Stimulated activated CD8-positive, alpha-beta memory T cell treated with anti-CD3 and anti-CD28 coated beads, Interleukin-7, amount 100 ng/mL, for 1 hour (primary cell): ENCODE measurements around the gene XRCC4.
"Not testable (repeated sequence)": the region's sequence is repeated elsewhere in the genome, so short reads cannot be mapped to it uniquely, and the experiment has no call there.

Source experiments
- DNase-seq, 2 donors: peaks; one replicate each; pipeline ENCODE4 v3.0.0-alpha.2; 2020; ENCODE audit warnings: low read depth in 2 of 2

Gene XRCC4

GRCh38 chr5:83177803-83178202 is 100.5 kb downstream of the XRCC4 start:
- DNase-seq = no peak

DNA sequence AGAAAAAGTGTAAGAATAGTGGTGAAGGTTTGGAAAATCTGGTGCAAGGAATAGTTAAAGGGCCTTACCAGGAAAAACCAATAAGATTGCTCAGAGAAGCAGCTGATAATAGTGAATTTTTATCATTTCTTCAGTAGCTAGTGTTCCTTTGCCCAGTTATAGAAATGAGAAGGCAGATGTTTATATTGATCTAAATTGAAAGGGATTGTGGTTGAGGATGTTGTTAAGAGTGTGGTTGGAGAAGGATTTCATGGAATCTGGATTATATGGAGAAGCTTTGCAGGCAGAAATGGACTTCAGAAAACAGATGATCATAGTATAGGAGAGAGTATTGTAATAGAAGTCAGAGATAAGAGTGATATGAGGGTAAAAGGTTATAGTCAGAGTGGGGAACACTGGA is 102.6 kb downstream of the XRCC4 start:
- no peak for DNase-seq

DNA sequence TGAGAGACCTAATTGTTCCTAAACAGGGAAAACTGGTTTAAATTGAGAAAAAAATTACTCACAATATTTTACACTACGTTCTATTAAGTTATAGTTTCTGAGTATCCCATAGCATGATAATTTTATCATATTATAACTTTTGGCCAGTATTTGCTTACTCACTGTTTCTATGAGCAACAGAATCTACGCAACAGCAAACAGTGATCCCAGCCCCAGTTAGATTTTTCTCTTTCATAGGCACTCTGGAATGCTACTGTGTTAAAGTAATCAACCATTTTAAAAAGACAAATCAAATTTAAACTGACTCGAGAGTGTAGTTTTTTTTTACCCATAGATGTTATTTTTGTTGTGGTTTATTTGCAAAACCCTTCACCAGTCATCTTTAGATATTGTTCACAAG is 107.2 kb downstream of the XRCC4 start:
- no peak for DNase-seq

- no peak for DNase-seq
Measured at GRCh38 chr5:83192947-83193346, 115.6 kb downstream of the XRCC4 start.

- no peak for DNase-seq
Measured at GRCh38 chr5:83197326-83197967, 120.1 kb downstream of the XRCC4 start.

- no peak for DNase-seq
Measured at GRCh38 chr5:83199126-83199525, 121.8 kb downstream of the XRCC4 start.

DNA sequence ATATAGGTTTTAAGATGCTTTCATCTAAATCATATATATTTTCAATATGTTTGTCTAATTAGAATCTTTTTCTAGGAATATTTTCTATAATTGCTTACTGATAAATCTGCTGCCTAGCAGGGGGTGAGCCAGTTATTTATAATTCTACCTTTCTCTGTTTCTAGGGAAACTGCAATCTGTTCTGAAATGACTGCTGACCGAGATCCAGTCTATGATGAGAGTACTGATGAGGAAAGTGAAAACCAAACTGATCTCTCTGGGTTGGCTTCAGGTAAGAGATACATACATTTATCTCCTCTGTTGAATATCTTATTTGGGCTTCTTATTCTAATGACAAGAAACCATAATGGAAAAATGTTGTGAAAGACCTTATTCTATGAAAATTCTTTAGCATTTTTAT is 127.3 kb downstream of the XRCC4 start:
- DNase-seq = no peak

GRCh38 chr5:83209963-83210362 is 132.6 kb downstream of the XRCC4 start:
- DNase-seq = no peak

DNA sequence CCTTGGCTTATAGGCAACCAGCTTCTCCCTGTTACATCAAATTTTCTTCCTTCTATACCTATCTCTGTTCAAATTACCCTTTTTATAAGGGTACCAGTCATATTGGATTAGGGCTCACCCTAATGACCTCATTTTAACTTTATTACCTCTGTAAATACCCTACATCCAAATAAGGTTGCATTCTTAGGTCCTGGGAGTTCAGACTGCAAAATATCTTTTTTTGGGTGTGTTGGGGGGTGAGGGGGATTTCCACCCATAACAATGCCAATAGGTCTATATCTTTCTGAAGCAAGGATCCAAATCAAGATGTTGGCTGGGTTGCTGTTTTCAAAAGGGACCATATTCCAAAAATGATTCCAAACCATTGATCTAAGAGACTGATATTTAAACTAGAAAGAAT is 141.7 kb downstream of the XRCC4 start:
- DNase-seq = no peak

GRCh38 chr5:83219495-83219894 is 142.1 kb downstream of the XRCC4 start:
- no peak for DNase-seq

GRCh38 chr5:83220331-83220730 is 143.0 kb downstream of the XRCC4 start:
- no peak for DNase-seq

DNA sequence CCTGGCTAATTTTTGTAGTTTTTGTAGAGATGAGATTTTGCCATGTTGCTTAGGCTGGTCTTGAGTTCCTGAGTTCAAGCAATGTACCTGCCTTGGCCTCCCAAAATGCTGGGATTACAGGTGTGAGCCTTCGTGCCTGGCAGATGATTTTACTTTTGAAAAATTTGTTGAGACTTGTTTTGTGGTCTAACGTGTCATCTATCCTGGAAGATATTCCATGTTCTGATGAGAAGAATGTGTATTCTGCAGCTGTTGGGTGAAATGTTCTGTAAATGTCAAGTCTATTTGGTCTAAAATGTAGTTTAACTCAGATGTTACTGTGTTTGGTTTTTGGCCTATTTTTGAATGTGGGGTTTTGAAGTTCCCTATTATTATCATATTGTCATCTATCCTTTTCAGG is 145.6 kb downstream of the XRCC4 start:
- no peak for DNase-seq

DNA sequence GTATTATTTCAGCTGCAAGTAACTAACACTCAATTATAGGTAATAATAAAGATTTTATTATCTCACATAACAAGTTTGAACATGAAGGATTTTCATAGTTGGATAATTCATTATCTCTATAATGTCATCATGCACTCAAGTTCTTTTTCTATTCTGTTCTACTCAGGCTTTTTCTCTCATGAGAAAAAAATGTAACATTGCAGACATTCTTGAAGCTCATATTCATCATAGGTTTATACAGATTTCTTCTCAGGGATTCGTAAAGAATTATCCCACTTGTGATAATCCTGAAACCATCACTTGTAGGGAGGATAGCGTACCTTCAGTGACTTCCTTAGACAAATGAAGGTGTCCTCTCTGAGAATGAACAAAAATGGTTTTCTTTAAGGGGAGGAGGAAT is 150.3 kb downstream of the XRCC4 start:
- no peak for DNase-seq

DNA sequence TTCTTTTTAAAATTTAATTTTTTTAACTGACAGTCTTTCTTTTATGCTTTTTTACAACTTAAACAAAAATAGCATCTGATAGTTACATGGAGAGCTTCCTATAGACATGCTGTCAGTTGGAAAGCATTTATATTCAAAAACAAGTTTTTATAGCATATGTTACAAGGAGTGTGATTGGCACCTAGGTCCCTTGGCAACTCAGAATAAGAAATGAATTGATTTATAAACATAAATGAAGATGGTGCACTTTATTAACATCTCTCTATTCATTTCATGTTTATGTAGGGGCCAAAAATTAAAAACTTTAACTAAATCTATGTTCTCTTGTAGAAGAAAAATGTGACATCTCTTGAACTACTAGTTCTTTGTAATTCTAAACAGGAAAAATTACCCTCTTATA is 153.2 kb downstream of the XRCC4 start:
- DNase-seq = no peak

DNA sequence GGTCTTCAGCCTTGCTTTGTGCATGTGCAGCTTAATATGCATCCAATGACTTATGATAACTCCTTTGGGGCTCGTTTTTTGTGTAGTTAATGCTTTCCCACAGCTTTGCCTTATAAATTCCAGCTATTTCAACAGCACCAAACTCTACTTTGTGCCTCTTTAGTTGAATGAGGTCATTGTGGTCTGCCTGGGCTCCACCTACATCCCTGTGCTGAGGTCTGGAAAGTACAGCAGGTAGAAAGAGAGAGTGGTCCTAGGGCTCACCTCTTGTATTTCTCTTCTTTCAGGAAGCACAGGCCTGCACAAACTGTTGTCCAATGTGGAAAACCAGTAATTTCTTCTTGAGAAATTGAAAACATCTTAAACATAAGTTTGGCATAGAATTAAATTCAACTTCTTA is 167.2 kb downstream of the XRCC4 start:
- no peak for DNase-seq

- no peak for DNase-seq
Measured at GRCh38 chr5:83245037-83245436, 167.7 kb downstream of the XRCC4 start.

DNA sequence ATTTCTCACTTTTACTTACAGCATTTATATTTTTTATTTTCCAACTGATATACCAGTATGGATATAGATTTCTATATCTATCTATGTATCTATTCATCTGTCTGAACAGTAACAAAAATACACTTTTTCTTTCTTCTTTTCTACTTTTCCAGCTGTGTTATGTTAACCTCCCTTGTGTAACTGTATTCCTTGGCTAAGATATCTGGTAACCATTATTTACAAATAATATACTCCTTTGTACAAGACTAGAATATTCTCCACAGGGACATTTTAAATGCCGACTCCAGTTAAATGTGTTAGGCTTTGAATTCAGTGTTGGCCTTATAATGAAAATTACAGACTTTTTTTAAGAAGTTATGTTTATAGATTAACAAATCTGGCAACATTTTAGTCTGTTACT is 168.7 kb downstream of the XRCC4 start:
- DNase-seq = no peak

GRCh38 chr5:83249156-83249555 is 171.8 kb downstream of the XRCC4 start:
- no peak for DNase-seq

DNA sequence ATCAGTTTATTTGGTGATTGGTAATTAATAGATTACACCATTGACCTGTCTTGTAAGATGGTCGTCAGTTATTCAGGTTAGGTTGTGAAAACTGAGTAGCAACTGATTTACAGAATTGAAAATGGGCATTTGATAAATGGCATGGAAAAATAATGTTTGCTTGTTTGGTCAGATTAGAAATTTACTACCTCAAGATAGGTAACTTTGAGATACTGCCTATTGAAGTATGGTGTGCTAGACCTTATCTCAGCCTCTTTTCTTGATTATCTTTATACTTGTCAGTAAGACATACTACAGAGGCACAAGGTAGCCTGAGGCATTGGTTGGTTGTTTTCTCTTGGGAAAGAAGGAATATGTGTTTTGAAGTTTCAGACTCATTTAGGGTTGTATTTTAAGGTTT is 174.5 kb downstream of the XRCC4 start:
- no peak for DNase-seq

- no peak for DNase-seq
Measured at GRCh38 chr5:83253720-83254119, 176.4 kb downstream of the XRCC4 start.

- DNase-seq = no peak
Measured at GRCh38 chr5:83255268-83255667, 177.9 kb downstream of the XRCC4 start.

DNA sequence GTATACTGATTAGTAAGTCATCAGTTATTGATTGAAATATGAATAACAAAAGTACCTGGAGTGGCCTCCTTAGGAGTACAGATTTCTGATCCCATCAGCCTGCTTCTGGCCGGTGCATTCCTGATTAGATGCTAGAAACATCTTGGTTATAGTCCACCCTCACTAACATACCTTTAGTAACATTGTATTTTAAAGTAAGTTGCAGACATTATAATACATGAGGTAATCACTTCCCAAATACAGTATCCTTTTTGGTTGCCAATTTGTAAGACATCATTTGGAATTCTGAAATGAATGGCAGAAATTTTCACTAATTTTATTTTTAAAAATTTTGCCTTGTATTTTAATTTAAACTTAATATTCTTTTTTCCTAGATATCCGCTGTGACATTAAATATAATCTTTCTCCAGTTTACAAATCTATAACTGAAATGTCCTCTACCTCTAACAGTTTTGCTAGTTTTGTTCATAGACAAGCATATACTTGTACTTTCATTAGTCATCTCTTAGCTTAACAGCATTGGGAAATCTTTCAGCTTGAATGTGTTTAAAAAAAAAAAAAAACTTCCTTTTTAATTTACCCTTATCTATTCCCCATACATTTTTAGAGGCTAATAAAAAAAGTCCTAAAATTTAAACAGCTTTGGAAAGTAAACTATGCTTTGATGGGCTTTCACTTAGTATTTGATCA is 178.9 kb downstream of the XRCC4 start:
- no peak for DNase-seq

- DNase-seq = not testable (repeated sequence)
Measured at GRCh38 chr5:83257684-83258083, 180.3 kb downstream of the XRCC4 start.

DNA sequence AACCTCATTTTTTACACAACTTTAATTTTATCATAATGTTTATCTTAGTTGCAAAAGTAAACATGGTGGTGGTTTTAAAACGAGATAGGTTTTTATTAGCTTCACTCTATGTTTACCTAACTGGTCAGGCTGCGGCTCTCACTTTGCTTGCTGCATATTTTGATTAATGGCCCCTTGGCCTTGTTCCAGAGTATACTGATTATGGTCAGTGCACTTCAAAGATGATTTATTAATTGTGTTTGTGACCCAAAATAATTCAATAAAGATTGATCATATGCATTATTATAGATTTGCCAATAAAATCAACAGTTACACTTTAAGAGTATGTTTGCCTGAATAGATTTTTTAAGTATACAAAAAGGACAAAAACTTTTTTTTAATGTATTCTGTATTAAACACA is 188.0 kb downstream of the XRCC4 start:
- no peak for DNase-seq
